Kidney tubule cell (primary cell): ENCODE measurements around the gene PRKACB.

ENCODE experiments used
- DNase-seq: peaks from one replicate; pipeline ENCODE4 v3.0.0-alpha.2; 2018; ENCODE audit warnings: low spot score

Gene PRKACB

GRCh38 chr1:84143796-84144565 lies at the start of gene PRKACB:
Gene PRKACB (plus strand): TSS chr1:84144271. CDS start chr1:84144362, 91 bp downstream.
- peak; percentile 62 for DNase-seq

- DNase-seq: no peak
These were observed 48.8 kb upstream of the PRKACB start for GRCh38 chr1:84095308-84095707.

GRCh38 chr1:84096176-84096575 lies 47.9 kb upstream of the PRKACB start:
- DNase-seq: no peak

- DNase-seq: no peak
These were observed 42.9 kb upstream of the PRKACB start for GRCh38 chr1:84101204-84101603.

GRCh38 chr1:84103197-84103992 lies 40.7 kb upstream of the PRKACB start:
- DNase-seq: peak; percentile 83

GRCh38 chr1:84107538-84107937 lies 36.5 kb upstream of the PRKACB start:
- peak; percentile 75 for DNase-seq

GRCh38 chr1:84107955-84108354 lies 36.1 kb upstream of the PRKACB start:
- no peak for DNase-seq

GRCh38 chr1:84108900-84109578 lies 35.0 kb upstream of the PRKACB start:
- no peak for DNase-seq

GRCh38 chr1:84110629-84111028 lies 33.4 kb upstream of the PRKACB start:
- DNase-seq: no peak

GRCh38 chr1:84116558-84116957 lies 27.5 kb upstream of the PRKACB start:
- DNase-seq: no peak

GRCh38 chr1:84117868-84118267 lies 26.2 kb upstream of the PRKACB start:
- DNase-seq: peak; percentile 42

GRCh38 chr1:84121360-84121759 lies 22.7 kb upstream of the PRKACB start:
- no peak for DNase-seq

GRCh38 chr1:84122780-84123382 lies 21.2 kb upstream of the PRKACB start:
- peak; percentile 54 for DNase-seq

GRCh38 chr1:84133479-84133878 lies 10.6 kb upstream of the PRKACB start:
- no peak for DNase-seq

- no peak for DNase-seq
These were observed 8.7 kb upstream of the PRKACB start for GRCh38 chr1:84135341-84135740.

- peak; percentile 51 for DNase-seq
These were observed 2.7 kb upstream of the PRKACB start for GRCh38 chr1:84141182-84142003.

- peak; percentile 3 for DNase-seq
These were observed 997 bp downstream of the PRKACB start for GRCh38 chr1:84145068-84145467.

GRCh38 chr1:84146411-84147032 lies 2.5 kb downstream of the PRKACB start:
- DNase-seq: peak; percentile 62

GRCh38 chr1:84148758-84149157 lies 4.7 kb downstream of the PRKACB start:
- DNase-seq: no peak

- DNase-seq: peak; percentile 44
These were observed 8.6 kb downstream of the PRKACB start for GRCh38 chr1:84152649-84153056.

- no peak for DNase-seq
These were observed 11.4 kb downstream of the PRKACB start for GRCh38 chr1:84155517-84155916.
